H9 (cell line): ENCODE measurements around the gene PARVB. TPM values are rescaled to one million over a fixed set of nuclear protein-coding genes. Genes with fewer than 3 reads are reported as not detected.

Experiments
- DNase-seq: peaks from one replicate; pipeline ENCODE4 v3.0.0-alpha.2; 2017
- H2AFZ ChIP-seq: one replicate; pipeline ENCODE4 v1.6.1; 2013; ENCODE audit warnings: mild to moderate bottlenecking, low read length, control low read depth, moderate library complexity
- H2AK5ac ChIP-seq: 2 replicates; pipeline ENCODE4 v1.6.1; 2013; ENCODE audit warnings: low read length, control low read depth, mixed read lengths; ENCODE audit not compliant: insufficient read length
- H2BK120ac ChIP-seq: one replicate; pipeline ENCODE4 v1.6.1; 2013; ENCODE audit warnings: low read depth, mild to moderate bottlenecking, low read length, control low read depth, inconsistent platforms; ENCODE audit not compliant: poor library complexity, severe bottlenecking
- H2BK12ac ChIP-seq: 2 replicates; pipeline ENCODE4 v1.6.1; 2013; ENCODE audit warnings: low read length, control low read depth, mixed read lengths, low read depth; ENCODE audit not compliant: insufficient read length
- H2BK15ac ChIP-seq: 2 replicates; pipeline ENCODE4 v1.6.1; 2013; ENCODE audit warnings: low read depth, low read length, control low read depth
- H2BK20ac ChIP-seq: one replicate; pipeline ENCODE4 v1.6.1; 2013; ENCODE audit warnings: low read depth, mild to moderate bottlenecking, low read length, control low read depth, inconsistent platforms; ENCODE audit not compliant: poor library complexity, severe bottlenecking
- H2BK5ac ChIP-seq: 2 replicates; pipeline ENCODE4 v1.6.1; 2013; ENCODE audit warnings: low read length, control low read depth, mixed read lengths; ENCODE audit not compliant: insufficient read length
- H3K14ac ChIP-seq: 2 replicates; pipeline ENCODE4 v1.6.1; 2013; ENCODE audit warnings: low read length, control low read depth; ENCODE audit not compliant: insufficient read depth
- H3K18ac ChIP-seq: 2 replicates; pipeline ENCODE4 v1.6.1; 2013; ENCODE audit warnings: low read depth, mild to moderate bottlenecking, mixed read lengths, low read length, control low read depth; ENCODE audit not compliant: insufficient read length
- H3K23ac ChIP-seq: 2 replicates; pipeline ENCODE4 v1.6.1; 2013; ENCODE audit warnings: low read length, control low read depth, mixed read lengths, low read depth; ENCODE audit not compliant: insufficient read length
- H3K23me2 ChIP-seq: 2 replicates; pipeline ENCODE4 v1.6.1; 2013; ENCODE audit warnings: low read depth, mild to moderate bottlenecking, mixed read lengths, low read length, control low read depth; ENCODE audit not compliant: insufficient read length, poor library complexity, severe bottlenecking
- H3K27ac ChIP-seq: 2 replicates; pipeline ENCODE4 v1.5.1; 2013; ENCODE audit warnings: low read length, control low read depth, mixed read lengths, low read depth; ENCODE audit not compliant: insufficient read length
- H3K27me3 ChIP-seq: 2 replicates; pipeline ENCODE4 v1.6.1; 2013; ENCODE audit warnings: low read length, control low read depth, inconsistent platforms; ENCODE audit not compliant: insufficient read depth
- H3K4ac ChIP-seq: 2 replicates; pipeline ENCODE4 v1.6.1; 2013; ENCODE audit warnings: low read depth, mild to moderate bottlenecking, control low read depth, inconsistent platforms, low read length, moderate library complexity
- H3K4me1 ChIP-seq: 2 replicates; pipeline ENCODE4 v1.6.1; 2013; ENCODE audit warnings: low read length, control low read depth, inconsistent platforms; ENCODE audit not compliant: insufficient read depth
- H3K4me2 ChIP-seq: 2 replicates; pipeline ENCODE4 v1.6.1; 2013; ENCODE audit warnings: low read length, control low read depth, mixed read lengths; ENCODE audit not compliant: insufficient read length, insufficient read depth
- H3K56ac ChIP-seq: 2 replicates; pipeline ENCODE4 v1.6.1; 2013; ENCODE audit warnings: low read depth, mild to moderate bottlenecking, mixed read lengths, low read length, control low read depth; ENCODE audit not compliant: insufficient read length
- H3K79me1 ChIP-seq: 2 replicates; pipeline ENCODE4 v1.6.1; 2013; ENCODE audit warnings: low read depth, mild to moderate bottlenecking, moderate library complexity, low read length, control low read depth, inconsistent platforms; ENCODE audit not compliant: insufficient read depth, poor library complexity, severe bottlenecking
- H3K79me2 ChIP-seq: 2 replicates; pipeline ENCODE4 v1.6.1; 2013; ENCODE audit warnings: low read length, control low read depth, inconsistent platforms; ENCODE audit not compliant: insufficient read depth
- H3K9ac ChIP-seq: 2 replicates; pipeline ENCODE4 v1.6.1; 2013; ENCODE audit warnings: low read length, control low read depth, mixed read lengths; ENCODE audit not compliant: insufficient read length; ENCODE audit errors: extremely low read depth
- H3K9me3 ChIP-seq: one replicate; pipeline ENCODE4 v1.6.1; 2013; ENCODE audit warnings: low read depth, low read length, inconsistent platforms; ENCODE audit not compliant: control insufficient read depth
- H3T11ph ChIP-seq: one replicate; pipeline ENCODE4 v1.6.1; 2013; ENCODE audit warnings: mild to moderate bottlenecking, low read length, control low read depth, inconsistent platforms
- H4K20me1 ChIP-seq: one replicate; pipeline ENCODE4 v1.6.1; 2013; ENCODE audit not compliant: control insufficient read depth, insufficient read length, insufficient read depth
- H4K5ac ChIP-seq: 2 replicates; pipeline ENCODE4 v1.6.1; 2013; ENCODE audit warnings: low read depth, mild to moderate bottlenecking, mixed read lengths, low read length, control low read depth; ENCODE audit not compliant: insufficient read length
- H4K8ac ChIP-seq: replicated peaks from 2 replicates; pipeline ENCODE4 v1.6.1; 2013; ENCODE audit warnings: low read length, control low read depth, mixed read lengths, low read depth; ENCODE audit not compliant: insufficient read length
- H4K91ac ChIP-seq: 2 replicates; pipeline ENCODE4 v1.6.1; 2013; ENCODE audit warnings: low read depth, mild to moderate bottlenecking, moderate library complexity, mixed read lengths, low read length, control low read depth; ENCODE audit not compliant: insufficient read length
- H3K27ac Mint-ChIP-seq, 3 experiments: 2 replicates in 2 of 3; 3 replicates in 1 of 3; pipeline ENCODE4 v1.8.0; 2020 to 2021; ENCODE audit warnings: mixed read lengths in 3 of 3, mild to moderate bottlenecking in 1 of 3, moderate library complexity in 1 of 3
- H3K27me3 Mint-ChIP-seq: 2 replicates; pipeline ENCODE4 v1.8.0; 2021; ENCODE audit warnings: low read depth, mild to moderate bottlenecking, moderate library complexity, mixed read lengths
- H3K36me3 Mint-ChIP-seq, 3 experiments: 2 replicates in 2 of 3; 3 replicates in 1 of 3; pipeline ENCODE4 v1.8.0; 2020 to 2021; ENCODE audit warnings: low read depth in 3 of 3, mixed read lengths in 3 of 3; ENCODE audit not compliant: insufficient read depth in 1 of 3
- H3K4me1 Mint-ChIP-seq, 2 experiments: 2 replicates each; pipeline ENCODE4 v1.8.0; 2020; ENCODE audit warnings: mixed read lengths in 2 of 2
- H3K4me3 Mint-ChIP-seq, 2 experiments: 2 replicates in 1 of 2; 3 replicates in 1 of 2; pipeline ENCODE4 v1.8.0; 2020 to 2021; ENCODE audit warnings: mild to moderate bottlenecking in 2 of 2, mixed read lengths in 2 of 2, moderate library complexity in 1 of 2
- H3K9me3 Mint-ChIP-seq, 2 experiments: 2 replicates in 1 of 2; 3 replicates in 1 of 2; pipeline ENCODE4 v1.8.0; 2020; ENCODE audit warnings: mild to moderate bottlenecking in 2 of 2, mixed read lengths in 2 of 2, moderate library complexity in 1 of 2
- WGBS: extraction: QIAGEN DNeasy Blood & Tissue Kit; methylation state at CpG from one replicate; pipeline ENCODE4 v1.1.7; 2013; ENCODE audit warnings: missing lambda C conversion rate, low lambda C conversion rate, mixed read lengths; ENCODE audit not compliant: insufficient read length; ENCODE audit errors: extremely low coverage; 5-methylcytosine and 5-hydroxymethylcytosine counted together
- total RNA-seq: library from RNA; stranded (reverse); gene quantifications from 2 replicates; pipeline ENCODE4 v1.2.1, GENCODE V29; 2021
- TF ChIP-seq, protein P1 (sequence below): fragments of 200-600 bp; sonication (generic); conservative IDR thresholded peaks from 3 replicates; pipeline ENCODE4 v1.8.0; 2021; ENCODE audit warnings: antibody characterized with exemption, mild to moderate bottlenecking

The PARVB gene
- total RNA-seq, 1 experiment from 2014 or later, result 15.6 TPM

DNA sequence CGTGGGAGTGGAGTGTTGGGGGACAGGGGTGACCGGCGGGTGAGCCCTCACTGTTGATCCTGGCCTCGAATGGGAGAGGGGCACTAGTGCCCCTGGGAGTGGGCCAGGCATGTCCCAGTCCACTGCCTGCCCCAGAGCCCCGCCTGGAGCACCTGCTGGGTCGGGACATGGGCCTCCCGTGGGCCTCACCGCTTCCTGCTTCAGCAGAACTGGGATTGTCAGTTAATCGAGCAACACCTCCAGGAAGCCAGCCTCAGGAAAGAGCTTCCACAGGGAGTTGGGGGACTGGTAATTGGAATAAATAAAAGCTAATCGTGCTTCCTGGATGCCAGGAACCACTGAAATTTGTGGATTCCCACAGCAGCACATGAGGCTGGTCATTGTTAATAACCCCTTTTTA, 43.8 kb downstream of the PARVB start:
- Histone ChIP-seq H3K27ac (no peak overlapping the region), H3K9ac (no peak overlapping the region), H3K9me3 (no peaks in the 10 kb centered on the region), H3K14ac (no peak overlapping the region), H2AFZ (no peak overlapping the region), H2BK20ac (no peak overlapping the region), H2BK15ac (no peak overlapping the region), H3K4me1 (peaks cover 2% of the 10 kb centered on the region; the same call in 1 of the 2 replicates), H3K56ac (no peak overlapping the region), H2BK120ac (no peak overlapping the region), H3K23ac (no peak overlapping the region), H3K18ac (no peak overlapping the region), H2BK5ac (no peak overlapping the region), H3K4ac (no peak overlapping the region), H3K4me2 (no peak overlapping the region), H3K79me1 (no peaks in the 10 kb centered on the region), H4K91ac (no peak overlapping the region), H2AK5ac (no peak overlapping the region), H4K20me1 (peaks cover 3% of the 10 kb centered on the region), H3K79me2 (no peaks in the 10 kb centered on the region), H3T11ph (no peak overlapping the region), H4K5ac (no peak overlapping the region), H4K8ac (no peak overlapping the region), H3K23me2 (no peaks in the 10 kb centered on the region), H3K27me3 (no peaks in the 10 kb centered on the region), H2BK12ac (no peak overlapping the region)
- TF ChIP-seq, protein P1, sequence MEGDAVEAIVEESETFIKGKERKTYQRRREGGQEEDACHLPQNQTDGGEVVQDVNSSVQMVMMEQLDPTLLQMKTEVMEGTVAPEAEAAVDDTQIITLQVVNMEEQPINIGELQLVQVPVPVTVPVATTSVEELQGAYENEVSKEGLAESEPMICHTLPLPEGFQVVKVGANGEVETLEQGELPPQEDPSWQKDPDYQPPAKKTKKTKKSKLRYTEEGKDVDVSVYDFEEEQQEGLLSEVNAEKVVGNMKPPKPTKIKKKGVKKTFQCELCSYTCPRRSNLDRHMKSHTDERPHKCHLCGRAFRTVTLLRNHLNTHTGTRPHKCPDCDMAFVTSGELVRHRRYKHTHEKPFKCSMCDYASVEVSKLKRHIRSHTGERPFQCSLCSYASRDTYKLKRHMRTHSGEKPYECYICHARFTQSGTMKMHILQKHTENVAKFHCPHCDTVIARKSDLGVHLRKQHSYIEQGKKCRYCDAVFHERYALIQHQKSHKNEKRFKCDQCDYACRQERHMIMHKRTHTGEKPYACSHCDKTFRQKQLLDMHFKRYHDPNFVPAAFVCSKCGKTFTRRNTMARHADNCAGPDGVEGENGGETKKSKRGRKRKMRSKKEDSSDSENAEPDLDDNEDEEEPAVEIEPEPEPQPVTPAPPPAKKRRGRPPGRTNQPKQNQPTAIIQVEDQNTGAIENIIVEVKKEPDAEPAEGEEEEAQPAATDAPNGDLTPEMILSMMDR, result no peak
- Mint-ChIP-seq H3K4me3 (no peak overlapping the region; a peak in 1 of 5 replicates), H3K27me3 (no peaks in the 10 kb centered on the region; the same call in none of the 2 replicates), H3K36me3 (no peaks in the 10 kb centered on the region), H3K4me1 (peaks cover 14 to 15% of the 10 kb centered on the region in 2 experiments), H3K27ac (0 out of 7 replicates have a peak overlapping the region, but pooled peaks of 1 of the 3 experiments have one; percentile 24), H3K9me3 (no peaks in the 10 kb centered on the region)
- DNase-seq, result no peak
- no CpG with 5 or more reads among the region's 10 CpGs for WGBS
